B cell (primary cell): ENCODE measurements around the gene PLEKHG2. TPM values are rescaled to one million over a fixed set of nuclear protein-coding genes. Genes with fewer than 3 reads are reported as not detected.

Experiments
- ATAC-seq: fragments of 200-7000 bp; cut with Tn5 transposase; one replicate; pipeline ENCODE4 v1.10.0; 2021; ENCODE audit warnings: low read depth, mild to moderate bottlenecking, moderate number of reproducible peaks, moderate library complexity
- CTCF ChIA-PET: fragments of 350-600 bp; sonication (Branson Sonifier 250); formaldehyde crosslinking; loops from one replicate; lab custom pipeline; 2021; ENCODE audit warnings: antibody characterized with exemption, inconsistent platforms; lab: Charles Lee
- POLR2A ChIA-PET: fragments of 350-600 bp; sonication (Branson Sonifier 250); formaldehyde crosslinking; loops from one replicate; lab custom pipeline; 2021; ENCODE audit warnings: antibody characterized with exemption; lab: Charles Lee
- DNase-seq: peaks from one replicate; pipeline ENCODE4 v3.0.0; 2013
- H2AFZ ChIP-seq: 2 replicates; pipeline ENCODE4 v1.6.1; 2012; ENCODE audit warnings: mild to moderate bottlenecking, low read depth, low read length; ENCODE audit not compliant: insufficient read depth, poor library complexity, severe bottlenecking
- H3K27ac ChIP-seq, 2 donors: 1 replicate in 1 of 2; 2 replicates in 1 of 2; pipeline ENCODE4 v1.5.1; 2012 to 2013; ENCODE audit warnings: low read length in 2 of 2, mild to moderate bottlenecking in 2 of 2, moderate library complexity in 1 of 2
- H3K27me3 ChIP-seq, 4 experiments: fragments of 200-600 bp in 1 of 4; sonication (generic) in 1 of 4; replicated peaks in 1 of 4; 1 replicate in 2 of 4; 2 replicates in 2 of 4; pipeline versions ENCODE4 v1.6.1 to v1.7.0; 2013 to 2016; ENCODE audit warnings: low read length in 3 of 4, mild to moderate bottlenecking in 2 of 4, mixed read lengths in 1 of 4, moderate library complexity in 1 of 4; ENCODE audit not compliant: insufficient read depth in 4 of 4, control insufficient read depth in 3 of 4; ENCODE audit errors: control extremely low read depth in 1 of 4
- H3K36me3 ChIP-seq, 2 experiments: replicated peaks in 1 of 2; 1 replicate in 1 of 2; 2 replicates in 1 of 2; pipeline versions ENCODE4 v1.6.1 to v1.7.1; 2013; ENCODE audit warnings: low read length in 1 of 2; ENCODE audit not compliant: insufficient read depth in 2 of 2, control insufficient read depth in 1 of 2; ENCODE audit errors: control extremely low read depth in 1 of 2, extremely low read depth in 1 of 2
- H3K4me1 ChIP-seq, 2 donors: fragments of 200-600 bp in 1 of 2; sonication (generic) in 1 of 2; 1 replicate in 1 of 2; 2 replicates in 1 of 2; pipeline versions ENCODE4 v1.5.1 to v1.6.1; 2013 to 2017; ENCODE audit warnings: low read length in 2 of 2; ENCODE audit not compliant: control insufficient read depth in 2 of 2, insufficient read depth in 2 of 2
- H3K4me2 ChIP-seq: replicated peaks from 2 replicates; pipeline ENCODE3; 2012; ENCODE audit warnings: mild to moderate bottlenecking, low read depth, low read length; ENCODE audit not compliant: poor library complexity, severe bottlenecking
- H3K4me3 ChIP-seq, 5 experiments: fragments of 200-600 bp in 1 of 5; sonication (generic) in 1 of 5; 1 replicate in 3 of 5; 2 replicates in 2 of 5; pipeline versions ENCODE4 v1.5.1 to v1.7.0; 2011 to 2016; ENCODE audit warnings: low read length in 4 of 5, mild to moderate bottlenecking in 4 of 5, low read depth in 2 of 5, control low read depth in 1 of 5, moderate library complexity in 1 of 5; ENCODE audit not compliant: insufficient read depth in 1 of 5; ENCODE audit errors: control extremely low read depth in 1 of 5, extremely low read depth in 1 of 5
- H3K79me2 ChIP-seq: fragments of 200-600 bp; sonication (generic); one replicate; pipeline ENCODE4 v1.6.0; 2016; ENCODE audit warnings: low read length; ENCODE audit not compliant: control insufficient read depth, insufficient read depth
- H3K9ac ChIP-seq: fragments of 200-600 bp; sonication (generic); 2 replicates; pipeline ENCODE4 v1.6.1; 2017; ENCODE audit warnings: mild to moderate bottlenecking, low read length, moderate library complexity
- H3K9me3 ChIP-seq, 3 donors: one replicate each; pipeline versions ENCODE4 v1.6.1 to v1.7.1; 2013; ENCODE audit warnings: low read length in 2 of 3; ENCODE audit not compliant: control insufficient read depth in 2 of 3, insufficient read depth in 1 of 3; ENCODE audit errors: control extremely low read depth in 1 of 3
- H4K20me1 ChIP-seq: 2 replicates; pipeline ENCODE4 v1.6.0; 2012; ENCODE audit warnings: mild to moderate bottlenecking, low read length; ENCODE audit not compliant: insufficient read depth, control insufficient read depth, poor library complexity, severe bottlenecking
- H3K27ac Mint-ChIP-seq: one replicate; pipeline ENCODE4 v1.8.0; 2021; ENCODE audit warnings: mixed read lengths
- H3K27me3 Mint-ChIP-seq: one replicate; pipeline ENCODE4 v1.8.0; 2021; ENCODE audit warnings: mixed read lengths
- H3K4me1 Mint-ChIP-seq: one replicate; pipeline ENCODE4 v1.8.0; 2021; ENCODE audit warnings: mixed read lengths
- H3K4me3 Mint-ChIP-seq: one replicate; pipeline ENCODE4 v1.8.0; 2021; ENCODE audit warnings: mixed read lengths
- H3K9me3 Mint-ChIP-seq: one replicate; pipeline ENCODE4 v1.8.0; 2022; ENCODE audit warnings: mixed read lengths; ENCODE audit not compliant: insufficient read depth
- CTCF ChIP-seq: fragments of 200-600 bp; IDR thresholded peaks from one replicate; pipeline ENCODE4 v1.8.0; 2022; ENCODE audit warnings: antibody characterized with exemption, mild to moderate bottlenecking
- EZH2 ChIP-seq: IDR thresholded peaks from 2 replicates; pipeline ENCODE4 v1.6.1; 2012; ENCODE audit warnings: borderline replicate concordance, low read depth, mild to moderate bottlenecking, moderate library complexity, low read length; ENCODE audit not compliant: insufficient read depth, poor library complexity, severe bottlenecking
- WGBS: methylation state at CpG from one replicate; pipeline ENCODE4 v1.1.5; 2013; ENCODE audit warnings: missing lambda C conversion rate; ENCODE audit not compliant: insufficient coverage; 5-methylcytosine and 5-hydroxymethylcytosine counted together
- intact Hi-C: fragments of 100-400 bp; cut with micrococcal nuclease; formaldehyde crosslinking; loops from one replicate; pipeline ENCODE4 v1.10.0; 2022
- polyA plus RNA-seq: library from polyadenylated mRNA; depleted of rRNA; stranded (reverse); fragments of >200 nt; gene quantifications from 2 replicates; pipeline ENCODE4 v1.2.3, GENCODE V29; 2012
- total RNA-seq, 2 donors: library from RNA; stranded (reverse); fragments of 120-200 nt in 1 of 2; gene quantifications; 1 replicate in 1 of 2; 2 replicates in 1 of 2; pipeline versions ENCODE4 v1.2.3 to v1.2.4, GENCODE V29; 2013 to 2022

PLEKHG2 gene
- total and polyA plus RNA-seq, 2 donors (not counting 1 experiment from before 2014, with no cell fraction given): 27.0 to 167 TPM

- no peak overlapping the region for H3K9ac ChIP-seq
- DNase-seq: no peak
- ATAC-seq: no peak
- H3K4me1 ChIP-seq: no peaks in the 10 kb centered on the region
- ChIA-PET CTCF (interaction anchor here (0.7 to 1.3 kb wide), 4 partner anchors 11 to 349 kb away, joined by 3 read pairs; partner anchors contain the start of genes MED29 and PAF1), POLR2A (no interaction called here)
- H2AFZ ChIP-seq: no peak overlapping the region
- no peak overlapping the region for H3K4me3 ChIP-seq
- Mint-ChIP-seq H3K4me1 (peaks cover 1% of the 10 kb centered on the region), H3K4me3 (no peak overlapping the region), H3K9me3 (no peaks in the 10 kb centered on the region), H3K27ac (no peak overlapping the region), H3K27me3 (no peaks in the 10 kb centered on the region)
- WGBS: 75% methylated on average over 4 of the region's 8 CpGs
- H3K36me3 ChIP-seq: peaks cover 12 to 86% of the 10 kb centered on the region in 2 experiments
- intact Hi-C loops: no loop called here
- no peak overlapping the region for H3K4me2 ChIP-seq
- no peaks in the 10 kb centered on the region for H3K27me3 ChIP-seq
- TF ChIP-seq EZH2: no peak
- TF ChIP-seq CTCF: no peak
- H4K20me1 ChIP-seq: peaks cover 45% of the 10 kb centered on the region
- peaks cover 6% of the 10 kb centered on the region for H3K79me2 ChIP-seq
- no peak overlapping the region for H3K27ac ChIP-seq
- no peaks in the 10 kb centered on the region for H3K9me3 ChIP-seq
Observed at GRCh38 chr19:39471756-39472536, 59.5 kb downstream of the PLEKHG2 start.
